HT1080 (cell line): Measurements from ENCODE around the gene GPC1. TPM values are rescaled to one million over a fixed set of nuclear protein-coding genes. Genes with fewer than 3 reads are reported as not detected.
"Not testable (repeated sequence)": the region's sequence is repeated elsewhere in the genome, so short reads cannot be mapped to it uniquely, and the experiment has no call there.

Source experiments
- DNase-seq: peaks from one replicate; pipeline ENCODE4 v3.0.0-alpha.2; 2015; ENCODE audit warnings: low read depth
- polyA plus RNA-seq, 2 experiments: library from polyadenylated mRNA; depleted of rRNA; stranded (reverse); fragments of >200 nt; gene quantifications; 2 replicates each; pipeline ENCODE4 v1.2.3, GENCODE V29; 2015
- total RNA-seq: library from RNA; depleted of rRNA; stranded (reverse); fragments of >200 nt; shearing (Covaris generic); gene quantifications from 2 replicates; pipeline ENCODE4 v1.2.3, GENCODE V29; 2014; rRNA removed

GPC1 gene
- total RNA-seq = 49.0 and 54.4 TPM in 2 replicates
- polyA plus RNA-seq (2015; cell fraction: cytosol; rRNA removed) = 126 and 143 TPM in 2 replicates
- polyA plus RNA-seq (2015; cell fraction: nucleus; rRNA removed) = 201 and 215 TPM in 2 replicates

- DNase-seq = peak; percentile 40
These were observed at the start of gene GPC1 for GRCh38 chr2:240435457-240435947. TSS of gene GPC1 (plus strand) at chr2:240435663. CDS start at chr2:240435919, 256 bp downstream.

- no peak for DNase-seq
These were observed 49.1 kb upstream of the GPC1 start for GRCh38 chr2:240386326-240386725.

- not testable (repeated sequence) for DNase-seq
These were observed 48.7 kb upstream of the GPC1 start for GRCh38 chr2:240386743-240387142.

GRCh38 chr2:240387325-240387668 is 48.2 kb upstream of the GPC1 start:
- DNase-seq = no peak

- peak; percentile 92 for DNase-seq
These were observed 47.6 kb upstream of the GPC1 start for GRCh38 chr2:240387669-240388358.

- no peak for DNase-seq
These were observed 46.8 kb upstream of the GPC1 start for GRCh38 chr2:240388471-240389301.

GRCh38 chr2:240389302-240389805 is 46.1 kb upstream of the GPC1 start:
- no peak for DNase-seq

GRCh38 chr2:240390091-240391073 is 45.1 kb upstream of the GPC1 start:
- no peak for DNase-seq

- DNase-seq = no peak
These were observed 44.1 kb upstream of the GPC1 start for GRCh38 chr2:240391111-240392051.

- no peak for DNase-seq
These were observed 43.1 kb upstream of the GPC1 start for GRCh38 chr2:240392084-240392947.

- no peak for DNase-seq
These were observed 42.3 kb upstream of the GPC1 start for GRCh38 chr2:240392948-240393830.

GRCh38 chr2:240393831-240394410 is 41.5 kb upstream of the GPC1 start:
- no peak for DNase-seq

GRCh38 chr2:240394549-240394948 is 40.9 kb upstream of the GPC1 start:
- DNase-seq = no peak

- no peak for DNase-seq
These were observed 40.0 kb upstream of the GPC1 start for GRCh38 chr2:240395448-240395847.

GRCh38 chr2:240395896-240396622 is 39.4 kb upstream of the GPC1 start:
- DNase-seq = no peak
